Testis (tissue), 3 donors: ENCODE measurements around the gene GLI3. TPM values are rescaled to one million over a fixed set of nuclear protein-coding genes. Genes with fewer than 3 reads are reported as not detected.

Experiments used
- DNase-seq: peaks from one replicate; pipeline ENCODE4 v3.0.0-alpha.2; 2019
- H3K27ac ChIP-seq, 2 donors: fragments of 200-600 bp; sonication (generic); one replicate each; pipeline ENCODE4 v1.5.1; 2019
- H3K27me3 ChIP-seq: fragments of 200-600 bp; sonication (generic); one replicate; pipeline ENCODE4 v1.5.1; 2019
- H3K36me3 ChIP-seq: fragments of 200-600 bp; sonication (generic); one replicate; pipeline ENCODE4 v1.5.1; 2017; ENCODE audit warnings: low read depth; ENCODE audit errors: missing control alignments
- H3K4me1 ChIP-seq: fragments of 200-600 bp; sonication (generic); one replicate; pipeline ENCODE4 v1.5.1; 2019
- H3K4me3 ChIP-seq, 2 donors: fragments of 200-600 bp; sonication (generic); one replicate each; pipeline ENCODE4 v1.5.1; 2017 to 2019
- H3K9me3 ChIP-seq: fragments of 200-600 bp; sonication (generic); one replicate; pipeline ENCODE4 v1.5.1; 2017
- CTCF ChIP-seq, 3 experiments: fragments of 450-650 bp in 2 of 3; fragments of 200-600 bp in 1 of 3; sonication (generic) in 1 of 3; IDR thresholded peaks; one replicate each; pipeline ENCODE4 v1.5.1; 2016 to 2019; ENCODE audit warnings: antibody characterized with exemption in 3 of 3, mild to moderate bottlenecking in 2 of 3, moderate library complexity in 1 of 3
- POLR2A ChIP-seq: fragments of 450-650 bp; IDR thresholded peaks from one replicate; pipeline ENCODE4 v1.6.1; 2017; ENCODE audit warnings: antibody characterized with exemption, mild to moderate bottlenecking, moderate library complexity
- WGBS, 2 donors: methylation state at CpG; one replicate each; pipeline ENCODE4 v1.1.5; 2018; 5-methylcytosine and 5-hydroxymethylcytosine counted together
- intact Hi-C: fragments of 100-400 bp; cut with DNase I; formaldehyde crosslinking; loops from one replicate; pipeline ENCODE4 v1.15.1; 2023; ENCODE audit warnings: low total_unique reads
- polyA plus RNA-seq: library from polyadenylated mRNA; stranded (reverse); fragments of 350-450 nt; fragmentation: Illumina TruSeq; extraction: RNeasy Lipid Tissue Mini Kit (QIAGEN cat#74804); gene quantifications from one replicate; pipeline ENCODE4 v1.2.3, GENCODE V29; 2014; ENCODE audit warnings: low read depth, low replicate concordance; ENCODE audit not compliant: insufficient read depth
- total RNA-seq, 2 donors: library from RNA; depleted of rRNA; stranded (reverse); fragments of >200 nt; gene quantifications; one replicate each; pipeline ENCODE4 v1.2.3, GENCODE V29; 2016

The GLI3 gene
- total and polyA plus RNA-seq, 3 donors from 2014 or later: 3.8 to 7.3 (median 5.0) TPM

GRCh38 chr7:42107484-42108240 lies 129.3 kb downstream of the GLI3 start:
- Histone ChIP-seq H3K27me3 (no peaks in the 10 kb centered on the region), H3K27ac (no peak overlapping the region), H3K36me3 (no peaks in the 10 kb centered on the region), H3K4me1 (peaks cover 8% of the 10 kb centered on the region), H3K4me3 (no peak overlapping the region), H3K9me3 (no peaks in the 10 kb centered on the region)
- TF ChIP-seq CTCF (IDR thresholded peaks at IDR 0.05) (no peak), POLR2A (no peak)
- peak; percentile 21 for DNase-seq
- WGBS, 2 donors: 49% methylated on average over 10 of the region's 10 CpGs
- intact Hi-C loops: no loop called here

GRCh38 chr7:42106562-42106961 lies 130.4 kb downstream of the GLI3 start:
- no peaks in the 10 kb centered on the region for H3K9me3 ChIP-seq
- TF ChIP-seq POLR2A: no peak
- TF ChIP-seq CTCF (IDR thresholded peaks at IDR 0.05): no peak
- peaks cover 8% of the 10 kb centered on the region for H3K4me1 ChIP-seq
- H3K27ac ChIP-seq: no peak overlapping the region
- H3K27me3 ChIP-seq: no peaks in the 10 kb centered on the region
- no peak overlapping the region for H3K4me3 ChIP-seq
- WGBS, 2 donors: 79 to 82% methylated on average over 3 of the region's 3 CpGs
- no peak for DNase-seq
- intact Hi-C loops: no loop called here
- H3K36me3 ChIP-seq: no peaks in the 10 kb centered on the region

- H3K4me1 ChIP-seq: peaks cover 8% of the 10 kb centered on the region
- no peak overlapping the region for H3K27ac ChIP-seq
- no peak for DNase-seq
- no peak overlapping the region for H3K4me3 ChIP-seq
- TF ChIP-seq CTCF (IDR thresholded peaks at IDR 0.05) (no peak), POLR2A (no peak)
- H3K27me3 ChIP-seq: no peaks in the 10 kb centered on the region
- intact Hi-C loops: no loop called here
- H3K9me3 ChIP-seq: no peaks in the 10 kb centered on the region
- no peaks in the 10 kb centered on the region for H3K36me3 ChIP-seq
- 74 to 75% methylated on average over 12 of the region's 12 CpGs for WGBS, 2 donors
These were observed 131.3 kb downstream of the GLI3 start for GRCh38 chr7:42105554-42106358.

- TF ChIP-seq CTCF (IDR thresholded peaks at IDR 0.05) (no peak), POLR2A (no peak)
- no peak overlapping the region for H3K27ac ChIP-seq
These were observed 132.3 kb downstream of the GLI3 start for GRCh38 chr7:42104694-42105093.

More at GRCh38 chr7:42104694-42105093, 132.3 kb downstream of the GLI3 start:
- Histone ChIP-seq H3K9me3 (no peaks in the 10 kb centered on the region), H3K4me3 (no peak overlapping the region), H3K27me3 (no peaks in the 10 kb centered on the region), H3K36me3 (no peaks in the 10 kb centered on the region), H3K4me1 (peaks cover 8% of the 10 kb centered on the region)
- intact Hi-C loops: no loop called here
- DNase-seq: no peak
- 84 to 85% methylated on average over 2 of the region's 2 CpGs for WGBS, 2 donors
